ENCODE results near the gene MYLK4. TPM values are rescaled to one million over a fixed set of nuclear protein-coding genes. Genes with fewer than 3 reads are reported as not detected.

Gene MYLK4
- total and polyA plus RNA-seq, 2 of the 13 experiments (the other 11 are each of a cell fraction or from before 2014, with no cell fraction given) = 0.26 to 0.29 TPM

GRCh38 chr6:2719093-2719455 lies 31.6 kb downstream of the MYLK4 start (continued):
- no peak for TF ChIP-seq ZNF691 (CRISPR knock-in tag; IDR thresholded peaks at IDR 0.05; ENCODE audit: borderline replicate concordance, low read depth)

GRCh38 chr6:2718334-2719092 lies 32.2 kb downstream of the MYLK4 start:
- H3K4me1 ChIP-seq (ENCODE audit: insufficient read depth, low read length) = peaks cover 14% of the 10 kb centered on the region
- H3K79me2 ChIP-seq (ENCODE audit: insufficient read depth, low read length) = no peaks in the 10 kb centered on the region
- POLR2A ChIA-PET = no interaction called here
- 36% methylated on average over 6 of the region's 6 CpGs for WGBS (ENCODE audit: low lambda C conversion rate)
- ATAC-seq (no peak), DNase-seq (ENCODE audit: low spot score) (no peak), FAIRE-seq (no peak)
- no peaks in the 10 kb centered on the region for H3K36me3 ChIP-seq (replicated peaks in 1 of 2; ENCODE audit: control insufficient read depth in 1 of 2, insufficient read depth in 2 of 2, low read length in 2 of 2)
- H3K9ac ChIP-seq (ENCODE audit: insufficient read depth, low read depth, low read length) = no peak overlapping the region
- in situ Hi-C loops (cut with HindIII; ENCODE audit: extremely low pct_ligation_motif_present, low pct_unique_long_range_greater_than_20kb) = no loop called here
- no peak overlapping the region for H3K4me3 ChIP-seq (replicated peaks in 1 of 3; ENCODE audit: insufficient read depth in 1 of 3, low read depth in 2 of 3, low read length in 3 of 3)
- H4K20me1 ChIP-seq (ENCODE audit: insufficient read depth, low read length) = no peaks in the 10 kb centered on the region
- H3K27me3 ChIP-seq (ENCODE audit: control insufficient read depth in 1 of 2, insufficient read depth in 2 of 2, low read length in 2 of 2) = no peaks in the 10 kb centered on the region; a peak in 1 of 5 replicates
- H3K9me3 ChIP-seq (ENCODE audit: low read length) = no peaks in the 10 kb centered on the region
- TF ChIP-seq ZNF382 (CRISPR knock-in tag; IDR thresholded peaks at IDR 0.05; ENCODE audit: borderline replicate concordance) (no peak), TCF7L2 (IDR thresholded peaks at IDR 0.05; ENCODE audit: low read depth, low read length) (no peak), ZNF276 (CRISPR knock-in tag; IDR thresholded peaks at IDR 0.05; ENCODE audit: low read depth) (no peak), ZNF512 (CRISPR knock-in tag; IDR thresholded peaks at IDR 0.05) (no peak), FOXA3 (CRISPR knock-in tag; IDR thresholded peaks at IDR 0.05) (no peak), ZNF746 (CRISPR knock-in tag; IDR thresholded peaks at IDR 0.05) (no peak), ZNF614 (CRISPR knock-in tag; IDR thresholded peaks at IDR 0.05; ENCODE audit: borderline replicate concordance) (no peak), ZNF577 (CRISPR knock-in tag; IDR thresholded peaks at IDR 0.05; ENCODE audit: borderline replicate concordance, low read depth) (no peak), ZFP1 (CRISPR knock-in tag; IDR thresholded peaks at IDR 0.05) (no peak), ZNF850 (CRISPR knock-in tag; conservative IDR thresholded peaks at IDR 0.05) (no peak), ZFP36 (IDR thresholded peaks at IDR 0.05; ENCODE audit: borderline replicate concordance, low read depth, low read length, partially characterized antibody) (no peak), ZNF274 (CRISPR knock-in tag; IDR thresholded peaks at IDR 0.05) (no peak)
- no peak overlapping the region for H3K4me2 ChIP-seq (ENCODE audit: low read depth, low read length)
- BruUV-seq (replicated peaks) = no TSS peak
- H2AFZ ChIP-seq (ENCODE audit: low read length) = no peak overlapping the region
- CTCF ChIA-PET (ENCODE audit: low intra/inter-chr PET ratio, low total read pairs) = no interaction called here
- H3K27ac ChIP-seq (ENCODE audit: extremely low read length, insufficient read depth, low read length) = no peak overlapping the region
- intact Hi-C loops (cut with micrococcal nuclease; ENCODE audit: unreplicated experiment) = no loop called here

Measured in HepG2 (cell line).